IMR-90 (cell line): ENCODE data around the gene GSDMA. TPM values are rescaled to one million over a fixed set of nuclear protein-coding genes. Genes with fewer than 3 reads are reported as not detected.
A peak's percentile ranks its signal among the peaks of the same experiment; 100 is the strongest.

ENCODE experiments used
- ATAC-seq: fragments of 200-7000 bp; cut with Tn5 transposase; 2 replicates; pipeline ENCODE4 v1.9.1; 2020; ENCODE audit warnings: low read depth, mild to moderate bottlenecking, moderate library complexity
- BruUV-seq: library from RNA; stranded (reverse); fragments of 400-500 nt; replicated peaks from 2 replicates; lab custom pipeline; 2021; lab: Mats Ljungman, UMichigan
- CTCF ChIA-PET: fragments of 300-600 bp; formaldehyde crosslinking; extraction: SDS; loops from one replicate; lab custom pipeline; 2021; ENCODE audit warnings: antibody characterized with exemption; lab: Yijun Ruan, JAX
- POLR2A ChIA-PET: fragments of 300-600 bp; sonication (Branson Sonifier 250); formaldehyde crosslinking; loops from one replicate; lab custom pipeline; 2022; ENCODE audit warnings: antibody characterized with exemption; ENCODE audit not compliant: unreplicated experiment; lab: Charles Lee
- DNase-seq: peaks from one replicate; pipeline ENCODE4 v3.0.0; 2013
- H2AFZ ChIP-seq: replicated peaks from 2 replicates; pipeline ENCODE3; 2013; ENCODE audit warnings: low read length, mild to moderate bottlenecking; ENCODE audit not compliant: poor library complexity
- H2AK5ac ChIP-seq: 2 replicates; pipeline ENCODE4 v1.6.1; 2013; ENCODE audit warnings: low read depth, low read length, inconsistent platforms
- H2AK9ac ChIP-seq: replicated peaks from 2 replicates; pipeline ENCODE3; 2013; ENCODE audit warnings: mild to moderate bottlenecking, low read depth, low read length, moderate library complexity; ENCODE audit not compliant: poor library complexity
- H2BK120ac ChIP-seq: 2 replicates; pipeline ENCODE4 v1.6.1; 2013; ENCODE audit warnings: low read depth, low read length, inconsistent platforms
- H2BK15ac ChIP-seq: 3 replicates; pipeline ENCODE4 v1.6.1; 2013; ENCODE audit warnings: low read depth, low read length, inconsistent platforms
- H2BK20ac ChIP-seq: 2 replicates; pipeline ENCODE4 v1.6.1; 2013; ENCODE audit warnings: low read depth, mild to moderate bottlenecking, inconsistent platforms, low read length, moderate library complexity
- H2BK5ac ChIP-seq: 2 replicates; pipeline ENCODE4 v1.6.1; 2013; ENCODE audit warnings: mild to moderate bottlenecking, low read depth, low read length, inconsistent platforms; ENCODE audit not compliant: poor library complexity, severe bottlenecking
- H3K14ac ChIP-seq: replicated peaks from 2 replicates; pipeline ENCODE4 v1.6.1; 2013; ENCODE audit warnings: low read depth, low read length, inconsistent platforms
- H3K18ac ChIP-seq: 2 replicates; pipeline ENCODE4 v1.6.1; 2013; ENCODE audit warnings: low read depth, low read length, control low read depth
- H3K23ac ChIP-seq: 2 replicates; pipeline ENCODE4 v1.6.1; 2013; ENCODE audit warnings: low read depth, low read length, inconsistent platforms
- H3K27ac ChIP-seq: 2 replicates; pipeline ENCODE4 v1.5.1; 2013; ENCODE audit warnings: mild to moderate bottlenecking, control low read depth, low read length; ENCODE audit not compliant: insufficient read depth
- H3K27me3 ChIP-seq: 2 replicates; pipeline ENCODE4 v1.6.1; 2013; ENCODE audit warnings: low read length; ENCODE audit not compliant: control insufficient read depth, insufficient read depth
- H3K36me3 ChIP-seq: 2 replicates; pipeline ENCODE4 v1.6.1; 2013; ENCODE audit warnings: low read length, mixed read lengths; ENCODE audit not compliant: control insufficient read depth, insufficient read depth
- H3K4ac ChIP-seq: 2 replicates; pipeline ENCODE4 v1.6.1; 2013; ENCODE audit warnings: low read depth, low read length, inconsistent platforms
- H3K4me1 ChIP-seq: 2 replicates; pipeline ENCODE4 v1.6.1; 2013; ENCODE audit warnings: low read length, mixed read lengths; ENCODE audit not compliant: control insufficient read depth, insufficient read depth
- H3K4me2 ChIP-seq: 2 replicates; pipeline ENCODE4 v1.6.1; 2013; ENCODE audit warnings: low read depth, mild to moderate bottlenecking, control low read depth, low read length, moderate library complexity
- H3K4me3 ChIP-seq: 2 replicates; pipeline ENCODE4 v1.5.1; 2013; ENCODE audit warnings: low read depth, mild to moderate bottlenecking, control low read depth, low read length, moderate library complexity; ENCODE audit not compliant: insufficient read depth
- H3K56ac ChIP-seq: 2 replicates; pipeline ENCODE4 v1.6.1; 2013; ENCODE audit warnings: low read length, inconsistent platforms; ENCODE audit not compliant: insufficient read depth; ENCODE audit errors: extremely low read depth
- H3K79me1 ChIP-seq, 2 experiments: 2 replicates each; pipeline ENCODE4 v1.6.1; 2013; ENCODE audit warnings: low read length in 2 of 2, inconsistent platforms in 1 of 2, low read depth in 1 of 2
- H3K9ac ChIP-seq: 2 replicates; pipeline ENCODE4 v1.6.1; 2013; ENCODE audit warnings: low read depth, low read length, control low read depth
- H3K9me1 ChIP-seq: 2 replicates; pipeline ENCODE4 v1.6.1; 2013; ENCODE audit warnings: low read length, inconsistent platforms; ENCODE audit not compliant: insufficient read depth
- H3K9me3 ChIP-seq: 2 replicates; pipeline ENCODE4 v1.6.1; 2013; ENCODE audit warnings: low read length; ENCODE audit not compliant: control insufficient read depth, insufficient read depth
- H4K20me1 ChIP-seq: 2 replicates; pipeline ENCODE4 v1.6.1; 2013; ENCODE audit warnings: low read length, inconsistent platforms; ENCODE audit not compliant: insufficient read depth
- H4K5ac ChIP-seq: 2 replicates; pipeline ENCODE4 v1.6.1; 2013; ENCODE audit warnings: mild to moderate bottlenecking, low read depth, low read length, control low read depth
- H4K8ac ChIP-seq, 2 experiments: 2 replicates each; pipeline ENCODE4 v1.6.1; 2013; ENCODE audit warnings: low read depth in 2 of 2, low read length in 2 of 2, control low read depth in 1 of 2, inconsistent platforms in 1 of 2
- H4K91ac ChIP-seq: 2 replicates; pipeline ENCODE4 v1.6.1; 2013; ENCODE audit warnings: low read depth, low read length, inconsistent platforms; ENCODE audit not compliant: insufficient read depth
- MAZ ChIP-seq: IDR thresholded peaks from 2 replicates; pipeline ENCODE4 v1.6.1; 2012; ENCODE audit warnings: low read depth, mild to moderate bottlenecking, low read length, improper control_type of control experiment, moderate library complexity, borderline replicate concordance
- RAD21 ChIP-seq: IDR thresholded peaks from 2 replicates; pipeline ENCODE4 v1.6.1; 2012; ENCODE audit warnings: low read length, improper control_type of control experiment
- SMC3 ChIP-seq: fragments of 150-350 bp; IDR thresholded peaks from 2 replicates; pipeline ENCODE4 v1.6.1; 2016; ENCODE audit warnings: low read depth, mild to moderate bottlenecking, antibody characterized with exemption, low read length, moderate library complexity
- WGBS, 2 experiments: methylation state at CpG; one replicate each; pipeline versions ENCODE4 v1.1.5 to v1.1.7; 2013; ENCODE audit warnings: missing lambda C conversion rate in 2 of 2; ENCODE audit not compliant: insufficient read length in 1 of 2; ENCODE audit errors: extremely low coverage in 2 of 2; 5-methylcytosine and 5-hydroxymethylcytosine counted together
- dilution Hi-C: fragments of 300-500 bp; cut with HindIII; formaldehyde crosslinking; loops from one replicate; pipeline ENCODE4 v1.14.3; 2018; ENCODE audit warnings: low sequenced_read_pairs; ENCODE audit not compliant: unreplicated experiment
- in situ Hi-C: fragments of 300-500 bp; cut with MboI; formaldehyde crosslinking; loops from 3 replicates; pipeline ENCODE4 v1.14.3; 2019; ENCODE audit warnings: low sequenced_read_pairs, inconsistent platforms, mixed read lengths
- intact Hi-C: fragments of 100-400 bp; cut with micrococcal nuclease; formaldehyde crosslinking; loops from 2 replicates; pipeline ENCODE4 v1.10.0; 2022
- polyA plus RNA-seq, 3 experiments: library from polyadenylated mRNA; depleted of rRNA; stranded (reverse); fragments of >200 nt; gene quantifications; 2 replicates each; pipeline ENCODE4 v1.2.3, GENCODE V29; 2012; ENCODE audit warnings: low replicate concordance in 1 of 3
- total RNA-seq: library from RNA; depleted of rRNA; stranded (reverse); fragments of >200 nt; gene quantifications from 2 replicates; pipeline ENCODE4 v1.2.3, GENCODE V29; 2012
- TF ChIP-seq, protein P1 (sequence below): fragments of 150-350 bp; IDR thresholded peaks from 2 replicates; pipeline ENCODE4 v1.6.1; 2017; ENCODE audit warnings: mild to moderate bottlenecking, antibody characterized with exemption, low read length, low read depth
- TF ChIP-seq, protein P2 (sequence below): conservative IDR thresholded peaks from 2 replicates; pipeline ENCODE4 v1.5.1; 2012; ENCODE audit warnings: mild to moderate bottlenecking, low read depth, low read length, improper control_type of control experiment

Gene GSDMA
- total and polyA plus RNA-seq, 2 of the 4 experiments (the other 2 are of a cell fraction): not detected

DNA sequence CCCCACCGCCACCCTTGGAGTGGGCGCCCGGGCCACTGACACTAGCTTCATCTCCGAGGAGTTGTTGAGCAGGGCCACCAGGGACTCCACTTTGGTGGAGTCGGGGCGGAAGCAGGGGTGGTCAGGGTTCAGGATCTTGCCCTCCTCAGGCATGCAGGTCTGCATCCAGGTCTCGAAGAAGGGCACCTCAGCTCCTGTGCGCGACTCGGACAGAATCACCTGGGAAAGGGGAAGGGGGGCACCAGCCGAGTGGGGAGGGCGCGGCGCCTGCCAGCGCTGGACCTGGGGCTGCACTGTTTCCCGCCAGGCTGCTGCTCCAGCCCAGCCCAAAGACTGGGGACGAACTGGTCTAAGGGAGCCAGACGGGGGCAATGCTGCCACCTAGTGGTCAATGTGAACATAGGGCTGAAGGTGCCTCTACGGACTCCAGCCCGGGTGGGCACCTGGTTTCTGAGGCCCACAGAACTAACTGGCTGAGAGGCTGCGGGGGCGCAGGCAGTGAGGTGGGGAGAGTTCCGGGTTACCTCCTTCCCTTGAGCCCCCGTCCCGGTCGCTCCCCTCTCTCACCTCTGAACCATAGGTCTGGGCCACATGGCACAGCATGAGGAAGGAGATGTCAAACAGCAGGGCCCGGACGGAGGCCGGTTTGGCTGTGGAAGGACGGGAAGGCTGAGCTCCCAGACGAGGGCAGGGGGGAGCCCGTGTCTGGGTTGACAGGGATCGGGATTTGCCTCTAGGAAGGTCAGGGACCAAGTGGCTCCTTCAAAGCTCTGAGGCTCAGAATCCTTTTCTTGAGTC lies 64.2 kb downstream of the GSDMA start:
- POLR2A ChIA-PET: no interaction called here
- H2BK5ac ChIP-seq: no peak overlapping the region
- intact Hi-C loops: loop anchor here (1.0 kb wide), 1 partner anchor 14 kb away; no protein-coding TSS in a partner anchor

More for the DNA sequence above, 64.2 kb downstream of the GSDMA start:
- TF ChIP-seq MAZ: peak; percentile 39; the same call in 1 of the 2 replicates
- peak; percentile 82 for TF ChIP-seq RAD21
- TF ChIP-seq, protein P1, sequence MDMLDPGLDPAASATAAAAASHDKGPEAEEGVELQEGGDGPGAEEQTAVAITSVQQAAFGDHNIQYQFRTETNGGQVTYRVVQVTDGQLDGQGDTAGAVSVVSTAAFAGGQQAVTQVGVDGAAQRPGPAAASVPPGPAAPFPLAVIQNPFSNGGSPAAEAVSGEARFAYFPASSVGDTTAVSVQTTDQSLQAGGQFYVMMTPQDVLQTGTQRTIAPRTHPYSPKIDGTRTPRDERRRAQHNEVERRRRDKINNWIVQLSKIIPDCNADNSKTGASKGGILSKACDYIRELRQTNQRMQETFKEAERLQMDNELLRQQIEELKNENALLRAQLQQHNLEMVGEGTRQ: no peak
- TF ChIP-seq, protein P2, sequence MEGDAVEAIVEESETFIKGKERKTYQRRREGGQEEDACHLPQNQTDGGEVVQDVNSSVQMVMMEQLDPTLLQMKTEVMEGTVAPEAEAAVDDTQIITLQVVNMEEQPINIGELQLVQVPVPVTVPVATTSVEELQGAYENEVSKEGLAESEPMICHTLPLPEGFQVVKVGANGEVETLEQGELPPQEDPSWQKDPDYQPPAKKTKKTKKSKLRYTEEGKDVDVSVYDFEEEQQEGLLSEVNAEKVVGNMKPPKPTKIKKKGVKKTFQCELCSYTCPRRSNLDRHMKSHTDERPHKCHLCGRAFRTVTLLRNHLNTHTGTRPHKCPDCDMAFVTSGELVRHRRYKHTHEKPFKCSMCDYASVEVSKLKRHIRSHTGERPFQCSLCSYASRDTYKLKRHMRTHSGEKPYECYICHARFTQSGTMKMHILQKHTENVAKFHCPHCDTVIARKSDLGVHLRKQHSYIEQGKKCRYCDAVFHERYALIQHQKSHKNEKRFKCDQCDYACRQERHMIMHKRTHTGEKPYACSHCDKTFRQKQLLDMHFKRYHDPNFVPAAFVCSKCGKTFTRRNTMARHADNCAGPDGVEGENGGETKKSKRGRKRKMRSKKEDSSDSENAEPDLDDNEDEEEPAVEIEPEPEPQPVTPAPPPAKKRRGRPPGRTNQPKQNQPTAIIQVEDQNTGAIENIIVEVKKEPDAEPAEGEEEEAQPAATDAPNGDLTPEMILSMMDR: peak; percentile 89
- peak; percentile 83 for TF ChIP-seq SMC3
- Histone ChIP-seq H3K27ac (no peak overlapping the region), H3K4ac (peak overlapping the region; percentile 54; the same call in 1 of the 2 replicates), H3K9ac (no peak overlapping the region), H3K14ac (no peak overlapping the region), H3K4me2 (no peak overlapping the region), H2AK9ac (peak overlapping the region; percentile 81), H3K27me3 (no peaks in the 10 kb centered on the region), H2BK120ac (peak overlapping the region; percentile 41; the same call in 1 of the 2 replicates), H4K20me1 (no peaks in the 10 kb centered on the region), H2BK20ac (no peak overlapping the region), H4K8ac (no peak overlapping the region; a peak in 1 of 4 replicates), H4K91ac (no peak overlapping the region), H2BK15ac (no peak overlapping the region), H2AK5ac (peak overlapping the region; percentile 64), H3K56ac (no peak overlapping the region), H2AFZ (peak overlapping the region; percentile 61), H3K9me1 (peaks cover 2% of the 10 kb centered on the region; the same call in 1 of the 2 replicates), H3K4me3 (no peak overlapping the region), H3K9me3 (no peaks in the 10 kb centered on the region), H3K23ac (no peak overlapping the region), H3K18ac (no peak overlapping the region), H3K4me1 (peaks cover 9% of the 10 kb centered on the region; the same call in 1 of the 2 replicates), H3K36me3 (peaks cover 52% of the 10 kb centered on the region), H4K5ac (no peak overlapping the region), H3K79me1 (no peaks in the 10 kb centered on the region)
- no TSS peak for BruUV-seq
- dilution Hi-C loops: no loop called here
- in situ Hi-C loops: loop anchor here (10.0 kb wide), 1 partner anchor 258 kb away; the partner anchor contains the start of gene CDC6
- CTCF ChIA-PET: interaction anchor here (0.7 to 1.8 kb wide), 7 partner anchors 8 to 59 kb away, joined by 3 to 9 read pairs (median 3); partner anchors contain the start of gene CSF3
- 30% methylated on average over 8 of the region's 33 CpGs; no CpG with 5 or more reads in 1 of the 2 experiments for WGBS, 2 experiments
- DNase-seq: peak; percentile 70
- ATAC-seq: peak; percentile 97
